Karpas-422 (cell line): ENCODE data around the gene SIN3B. TPM values are rescaled to one million over a fixed set of nuclear protein-coding genes. Genes with fewer than 3 reads are reported as not detected.

ENCODE experiments used
- DNase-seq: peaks from one replicate; pipeline ENCODE4 v3.0.0-alpha.2; 2015
- H2AFZ ChIP-seq: fragments of 200-600 bp; sonication (generic); 2 replicates; pipeline ENCODE4 v1.6.1; 2014; ENCODE audit warnings: antibody characterized with exemption, low read length, mixed read lengths
- H3K27ac ChIP-seq: fragments of 200-600 bp; sonication (generic); 2 replicates; pipeline ENCODE4 v1.5.1; 2014; ENCODE audit warnings: mild to moderate bottlenecking, low read length, moderate library complexity
- H3K27me3 ChIP-seq: fragments of 200-600 bp; sonication (generic); 2 replicates; pipeline ENCODE4 v1.6.1; 2014; ENCODE audit warnings: low read length, mixed read lengths
- H3K36me3 ChIP-seq: fragments of 200-600 bp; sonication (generic); 2 replicates; pipeline ENCODE4 v1.6.1; 2014; ENCODE audit warnings: low read length, mixed read lengths; ENCODE audit not compliant: insufficient read depth
- H3K4me1 ChIP-seq: fragments of 200-600 bp; sonication (generic); 2 replicates; pipeline ENCODE4 v1.6.1; 2014; ENCODE audit warnings: mild to moderate bottlenecking, low read length, mixed read lengths
- H3K4me2 ChIP-seq: fragments of 200-600 bp; sonication (generic); 2 replicates; pipeline ENCODE4 v1.6.1; 2014; ENCODE audit warnings: low read length, low read depth, mild to moderate bottlenecking; ENCODE audit not compliant: poor library complexity, severe bottlenecking
- H3K4me3 ChIP-seq: fragments of 200-600 bp; sonication (generic); 2 replicates; pipeline ENCODE4 v1.5.1; 2014; ENCODE audit warnings: mild to moderate bottlenecking, antibody characterized with exemption, low read length, mixed read lengths
- H3K79me2 ChIP-seq: fragments of 200-600 bp; sonication (generic); 2 replicates; pipeline ENCODE4 v1.6.1; 2014; ENCODE audit warnings: mild to moderate bottlenecking, low read length, mixed read lengths
- H3K9ac ChIP-seq: fragments of 200-600 bp; sonication (generic); 2 replicates; pipeline ENCODE4 v1.6.0; 2014; ENCODE audit warnings: low read length
- H3K9me2 ChIP-seq: fragments of 200-600 bp; sonication (generic), shearing (Covaris generic); replicated peaks from 2 replicates; pipeline ENCODE4 v1.6.0; 2014; ENCODE audit warnings: mild to moderate bottlenecking, low read length, moderate library complexity; ENCODE audit not compliant: insufficient read depth
- H3K9me3 ChIP-seq: fragments of 300-700, 200-600 bp; sonication (generic); 2 replicates; pipeline ENCODE4 v1.6.1; 2014; ENCODE audit warnings: low read length, mixed read lengths
- H4K20me1 ChIP-seq: fragments of 200-600 bp; sonication (generic); 2 replicates; pipeline ENCODE4 v1.6.1; 2014; ENCODE audit warnings: mild to moderate bottlenecking, antibody characterized with exemption, low read length, low read depth; ENCODE audit not compliant: insufficient read depth
- total RNA-seq: library from RNA; depleted of rRNA; stranded (reverse); fragments of >200 nt; shearing (Covaris generic); gene quantifications from 2 replicates; pipeline ENCODE4 v1.2.3, GENCODE V29; 2014; ENCODE audit warnings: low replicate concordance; rRNA removed

The SIN3B gene
- 19.4 and 29.2 TPM in 2 replicates for total RNA-seq

GRCh38 chr19:16829010-16829821 is at the start of gene SIN3B:
Gene SIN3B, plus strand, starts transcription at chr19:16829398. Its CDS starts 23 bp downstream, at chr19:16829421.
- peak within 1 kb of the TSS; percentile 99 for H3K4me2 ChIP-seq
- peak within 1 kb of the TSS; percentile 36 for H2AFZ ChIP-seq
- peak within 1 kb of the TSS; percentile 100 for H3K4me3 ChIP-seq
- H3K9ac ChIP-seq, result peak within 1 kb of the TSS; percentile 95
- H3K36me3 ChIP-seq, result peaks cover 18% of the 10 kb centered on the region; the same call in 1 of the 2 replicates
- peaks cover 17% of the 10 kb centered on the region for H3K79me2 ChIP-seq
- no peak within 1 kb of the TSS for H3K27ac ChIP-seq
- H3K9me3 ChIP-seq, result no peaks in the 10 kb centered on the region
- peaks cover 3% of the 10 kb centered on the region; the same call in 1 of the 2 replicates for H3K27me3 ChIP-seq
- 0 out of 2 replicates have a peak, but pooled peaks cover 3% of the 10 kb centered on the region for H4K20me1 ChIP-seq
- no peaks in the 10 kb centered on the region for H3K9me2 ChIP-seq
- DNase-seq, result peak; percentile 98
- H3K4me1 ChIP-seq, result peaks cover 17% of the 10 kb centered on the region

GRCh38 chr19:16779539-16780163 is 49.5 kb upstream of the SIN3B start:
- H3K27ac ChIP-seq, result no peak overlapping the region
- no peaks in the 10 kb centered on the region for H3K4me1 ChIP-seq
- no peak overlapping the region for H2AFZ ChIP-seq
- no peaks in the 10 kb centered on the region for H3K9me2 ChIP-seq
- H4K20me1 ChIP-seq, result no peaks in the 10 kb centered on the region
- no peak overlapping the region for H3K4me2 ChIP-seq
- H3K79me2 ChIP-seq, result no peaks in the 10 kb centered on the region
- H3K9me3 ChIP-seq, result no peaks in the 10 kb centered on the region
- no peak for DNase-seq
- no peak overlapping the region for H3K9ac ChIP-seq
- H3K27me3 ChIP-seq, result no peaks in the 10 kb centered on the region
- H3K4me3 ChIP-seq, result no peak overlapping the region
- H3K36me3 ChIP-seq, result no peaks in the 10 kb centered on the region

GRCh38 chr19:16782719-16783118 is 46.5 kb upstream of the SIN3B start:
- H3K9ac ChIP-seq, result no peak overlapping the region
- no peaks in the 10 kb centered on the region for H3K9me2 ChIP-seq

GRCh38 chr19:16788479-16788878 is 40.7 kb upstream of the SIN3B start:
- no peaks in the 10 kb centered on the region for H3K9me2 ChIP-seq
- no peak for DNase-seq
- no peaks in the 10 kb centered on the region for H3K4me1 ChIP-seq
- H3K27me3 ChIP-seq, result no peaks in the 10 kb centered on the region
- 0 out of 2 replicates have a peak, but pooled peaks cover 5% of the 10 kb centered on the region for H3K9me3 ChIP-seq
- no peaks in the 10 kb centered on the region for H3K79me2 ChIP-seq
- no peaks in the 10 kb centered on the region for H4K20me1 ChIP-seq
- no peak overlapping the region for H3K4me3 ChIP-seq
- H3K4me2 ChIP-seq, result no peak overlapping the region
- H3K36me3 ChIP-seq, result no peaks in the 10 kb centered on the region
- no peak overlapping the region for H3K9ac ChIP-seq
- H2AFZ ChIP-seq, result no peak overlapping the region
- no peak overlapping the region for H3K27ac ChIP-seq

More at GRCh38 chr19:16782719-16783118, 46.5 kb upstream of the SIN3B start:
- H2AFZ ChIP-seq, result no peak overlapping the region
- H3K9me3 ChIP-seq, result no peaks in the 10 kb centered on the region
- no peak for DNase-seq
- no peaks in the 10 kb centered on the region for H3K4me1 ChIP-seq
- H4K20me1 ChIP-seq, result no peaks in the 10 kb centered on the region
- H3K36me3 ChIP-seq, result no peaks in the 10 kb centered on the region
- H3K27me3 ChIP-seq, result no peaks in the 10 kb centered on the region
- no peaks in the 10 kb centered on the region for H3K79me2 ChIP-seq
- H3K4me2 ChIP-seq, result no peak overlapping the region
- H3K27ac ChIP-seq, result no peak overlapping the region
- no peak overlapping the region for H3K4me3 ChIP-seq

GRCh38 chr19:16789238-16789637 is 40.0 kb upstream of the SIN3B start:
- H3K4me2 ChIP-seq, result no peak overlapping the region
- no peak for DNase-seq
- no peak overlapping the region for H3K9ac ChIP-seq
- H3K9me3 ChIP-seq, result 0 out of 2 replicates have a peak, but pooled peaks cover 5% of the 10 kb centered on the region
- no peak overlapping the region for H3K27ac ChIP-seq
- H3K4me3 ChIP-seq, result no peak overlapping the region
- H3K79me2 ChIP-seq, result no peaks in the 10 kb centered on the region
- H2AFZ ChIP-seq, result no peak overlapping the region
- no peaks in the 10 kb centered on the region for H3K4me1 ChIP-seq
- no peaks in the 10 kb centered on the region for H3K27me3 ChIP-seq
- no peaks in the 10 kb centered on the region for H3K36me3 ChIP-seq
- no peaks in the 10 kb centered on the region for H4K20me1 ChIP-seq
- no peaks in the 10 kb centered on the region for H3K9me2 ChIP-seq

- no peak for DNase-seq
- H3K9me2 ChIP-seq, result no peaks in the 10 kb centered on the region
- no peak overlapping the region for H3K9ac ChIP-seq
- no peaks in the 10 kb centered on the region for H4K20me1 ChIP-seq
- no peaks in the 10 kb centered on the region for H3K27me3 ChIP-seq
- 0 out of 2 replicates have a peak, but pooled peaks cover 5% of the 10 kb centered on the region for H3K9me3 ChIP-seq
- H3K27ac ChIP-seq, result no peak overlapping the region
- no peaks in the 10 kb centered on the region for H3K79me2 ChIP-seq
- no peaks in the 10 kb centered on the region for H3K36me3 ChIP-seq
- no peak overlapping the region for H2AFZ ChIP-seq
- no peak overlapping the region for H3K4me3 ChIP-seq
- H3K4me2 ChIP-seq, result no peak overlapping the region
- no peaks in the 10 kb centered on the region for H3K4me1 ChIP-seq
These were observed 39.1 kb upstream of the SIN3B start for GRCh38 chr19:16790051-16790450.

- no peak for DNase-seq
- Histone ChIP-seq H3K4me3 (no peak overlapping the region), H3K36me3 (no peaks in the 10 kb centered on the region), H3K9me2 (no peaks in the 10 kb centered on the region), H3K9me3 (0 out of 2 replicates have a peak, but pooled peaks cover 5% of the 10 kb centered on the region), H3K9ac (no peak overlapping the region), H3K27ac (no peak overlapping the region), H3K4me2 (no peak overlapping the region), H2AFZ (no peak overlapping the region), H4K20me1 (no peaks in the 10 kb centered on the region), H3K27me3 (no peaks in the 10 kb centered on the region), H3K79me2 (no peaks in the 10 kb centered on the region), H3K4me1 (no peaks in the 10 kb centered on the region)
These were observed 37.3 kb upstream of the SIN3B start for GRCh38 chr19:16791942-16792341.
